Adipocyte (in vitro differentiated cells): ENCODE data around the gene FAHD1.
A peak's percentile ranks its signal among the peaks of the same experiment; 100 is the strongest.

Experiments
- DNase-seq: peaks from one replicate; pipeline ENCODE4 v3.0.0-alpha.2; 2015; ENCODE audit warnings: low read depth
- H3K27me3 ChIP-seq: replicated peaks from 2 replicates; pipeline ENCODE4 v1.7.0; 2013; ENCODE audit warnings: mild to moderate bottlenecking, low read length, moderate library complexity; ENCODE audit not compliant: control insufficient read depth, insufficient read depth
- H3K36me3 ChIP-seq: 2 replicates; pipeline ENCODE4 v1.7.0; 2013; ENCODE audit warnings: low read length, mild to moderate bottlenecking, moderate library complexity; ENCODE audit not compliant: control insufficient read depth, insufficient read depth, severe bottlenecking
- H3K4me1 ChIP-seq: 2 replicates; pipeline ENCODE4 v1.7.0; 2013; ENCODE audit warnings: mild to moderate bottlenecking, low read length, moderate library complexity; ENCODE audit not compliant: control insufficient read depth, insufficient read depth
- H3K4me3 ChIP-seq: 2 replicates; pipeline ENCODE4 v1.7.0; 2013; ENCODE audit warnings: mild to moderate bottlenecking, low read length, moderate library complexity
- H3K9ac ChIP-seq: 2 replicates; pipeline ENCODE4 v1.7.0; 2013; ENCODE audit warnings: mild to moderate bottlenecking, low read length, moderate library complexity
- H3K9me3 ChIP-seq: 2 replicates; pipeline ENCODE4 v1.7.0; 2013; ENCODE audit warnings: mild to moderate bottlenecking, low read length, moderate library complexity; ENCODE audit not compliant: control insufficient read depth

The FAHD1 gene

DNA sequence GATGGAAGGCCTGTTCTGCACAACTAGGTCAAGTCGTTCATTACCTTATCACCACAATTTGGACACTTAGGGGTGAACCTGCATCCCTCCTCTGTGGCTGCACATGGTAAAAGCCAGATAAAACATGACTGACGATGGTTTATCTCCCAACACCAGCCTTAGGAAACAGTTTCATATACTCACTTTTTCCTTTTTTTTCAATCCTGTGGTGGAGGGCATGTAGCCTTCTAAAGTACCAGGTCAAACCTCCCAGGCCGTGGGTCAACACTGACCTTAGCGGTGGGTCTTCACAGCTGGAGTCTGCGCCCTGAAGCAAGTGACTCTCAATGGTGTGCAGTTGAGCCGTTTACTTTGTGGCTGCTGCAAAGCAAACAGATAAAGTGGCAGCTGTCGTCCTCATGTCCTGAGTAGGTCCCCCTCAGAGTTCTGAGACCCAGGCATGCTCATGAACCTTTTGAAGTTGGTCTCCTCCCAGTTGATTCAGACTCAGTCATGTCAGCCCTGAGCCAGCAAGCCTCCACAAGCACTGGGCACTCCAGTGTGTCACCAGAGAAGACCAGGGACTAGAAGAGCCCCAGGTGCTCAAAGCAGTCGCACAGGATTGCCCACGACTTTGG, 5.9 kb downstream of the FAHD1 start:
- Histone ChIP-seq H3K9ac (no peak overlapping the region), H3K27me3 (no peaks in the 10 kb centered on the region), H3K36me3 (peaks cover 4% of the 10 kb centered on the region), H3K4me1 (peaks cover 16% of the 10 kb centered on the region), H3K9me3 (no peaks in the 10 kb centered on the region), H3K4me3 (no peak overlapping the region)
- DNase-seq: no peak

DNA sequence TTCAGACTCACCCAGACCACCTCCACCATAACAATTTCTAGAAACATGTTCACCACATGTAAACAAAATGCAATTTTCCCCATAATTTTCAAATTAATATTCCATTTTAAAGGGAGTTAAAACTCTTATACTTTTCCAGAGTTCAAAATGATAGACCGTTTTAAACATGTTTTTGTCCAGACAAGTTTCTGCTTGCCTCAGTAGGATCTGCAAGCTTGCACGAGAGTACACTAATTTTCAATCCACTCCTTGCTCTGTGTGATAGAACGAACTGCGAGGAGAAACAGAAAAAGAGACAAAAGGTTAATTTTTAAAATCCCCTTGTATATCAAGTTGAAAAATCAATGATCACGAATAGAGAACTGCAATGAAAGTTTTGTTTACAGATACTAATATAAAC, 7.1 kb downstream of the FAHD1 start:
- no peaks in the 10 kb centered on the region for H3K27me3 ChIP-seq
- H3K4me1 ChIP-seq: peaks cover 7% of the 10 kb centered on the region
- H3K9ac ChIP-seq: no peak overlapping the region
- no peak for DNase-seq
- no peak overlapping the region for H3K4me3 ChIP-seq
- H3K9me3 ChIP-seq: no peaks in the 10 kb centered on the region
- peaks cover 4% of the 10 kb centered on the region for H3K36me3 ChIP-seq

DNA sequence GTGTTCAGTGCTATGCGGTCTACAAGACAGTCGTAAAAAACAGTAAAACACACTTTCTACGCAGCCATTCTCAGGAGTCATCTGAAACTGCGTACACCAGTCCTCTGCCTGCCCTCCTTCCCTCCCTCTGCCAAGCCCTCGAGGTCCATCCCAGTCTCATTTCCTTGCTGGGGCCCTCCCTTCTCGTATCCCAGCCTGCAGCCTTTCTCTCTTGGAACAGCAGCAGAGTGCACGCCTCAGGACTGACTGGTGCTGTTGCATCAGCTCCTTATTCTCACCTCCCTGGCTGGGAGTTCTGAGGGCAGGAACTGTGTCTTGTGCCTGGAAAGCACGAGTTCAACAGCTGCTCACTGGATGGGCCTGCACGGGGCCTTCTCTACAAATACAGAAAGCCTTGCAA, 12.5 kb downstream of the FAHD1 start:
- DNase-seq: peak; percentile 80
- Histone ChIP-seq H3K4me1 (peaks cover 7% of the 10 kb centered on the region), H3K36me3 (no peaks in the 10 kb centered on the region), H3K9ac (peak overlapping the region; percentile 30), H3K4me3 (no peak overlapping the region), H3K9me3 (no peaks in the 10 kb centered on the region), H3K27me3 (no peaks in the 10 kb centered on the region)

DNA sequence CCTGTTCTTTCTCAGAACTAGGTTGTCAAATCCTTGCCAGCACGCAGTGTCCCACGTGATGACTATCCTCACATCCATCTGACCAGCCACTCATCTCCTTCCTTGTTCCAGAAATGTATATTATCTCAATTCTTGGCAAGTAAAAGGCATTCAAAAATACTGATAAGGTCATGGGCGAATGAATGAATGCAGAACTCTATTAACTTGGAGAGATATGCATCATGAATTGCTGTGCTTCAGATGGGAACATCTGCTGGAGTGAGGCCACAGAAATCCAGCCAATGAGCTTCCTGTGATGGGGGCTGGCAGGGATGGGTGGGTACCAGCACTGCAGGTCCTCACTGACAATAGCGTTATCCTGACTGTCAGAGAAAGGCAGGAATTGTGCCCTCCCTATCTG, 19.0 kb downstream of the FAHD1 start:
- Histone ChIP-seq H3K36me3 (no peaks in the 10 kb centered on the region), H3K9me3 (no peaks in the 10 kb centered on the region), H3K4me3 (no peak overlapping the region), H3K9ac (no peak overlapping the region), H3K4me1 (no peaks in the 10 kb centered on the region), H3K27me3 (peaks cover 5% of the 10 kb centered on the region)
- DNase-seq: no peak

DNA sequence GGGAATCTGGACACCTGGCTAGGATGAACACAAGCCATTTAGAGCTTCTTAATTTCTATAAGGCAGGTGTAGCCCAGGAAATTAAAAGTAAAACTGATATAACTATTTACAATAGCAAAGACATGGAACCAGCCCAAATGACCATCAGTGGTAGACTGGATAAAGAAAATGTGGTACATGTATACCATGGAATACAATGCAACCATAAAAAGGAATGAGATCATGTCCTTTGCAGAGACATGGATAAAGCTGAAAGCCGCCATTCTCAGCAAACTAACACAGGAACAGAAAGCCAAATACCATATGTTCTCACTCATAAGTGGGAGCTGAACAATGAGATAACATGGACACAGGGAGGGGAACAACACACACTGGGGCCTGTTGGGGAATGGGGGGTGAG, 19.4 kb downstream of the FAHD1 start:
- Histone ChIP-seq H3K4me3 (no peak overlapping the region), H3K27me3 (peaks cover 9% of the 10 kb centered on the region), H3K36me3 (no peaks in the 10 kb centered on the region), H3K9me3 (no peaks in the 10 kb centered on the region), H3K9ac (no peak overlapping the region), H3K4me1 (no peaks in the 10 kb centered on the region)
- DNase-seq: no peak

DNA sequence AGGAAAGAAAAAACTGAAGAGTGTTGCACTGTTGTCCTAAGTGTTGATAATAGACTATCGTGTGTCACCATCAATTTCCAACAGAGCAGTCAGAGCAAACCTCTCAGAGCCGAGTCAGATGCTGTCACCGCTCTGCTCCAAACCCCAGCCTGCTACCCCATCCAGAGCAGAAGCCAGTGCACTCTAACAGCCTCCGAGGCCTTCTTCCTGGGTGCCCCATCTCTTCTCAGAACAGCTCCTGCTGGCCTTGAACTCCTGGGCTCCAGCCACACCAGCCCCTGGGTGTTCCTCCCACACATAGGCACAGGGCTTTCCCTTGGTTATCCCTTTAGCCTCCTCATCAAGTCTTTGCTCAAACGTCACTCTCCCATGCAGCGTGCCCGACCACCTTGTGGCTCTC, 24.0 kb downstream of the FAHD1 start:
- H3K36me3 ChIP-seq: no peaks in the 10 kb centered on the region
- no peaks in the 10 kb centered on the region for H3K4me1 ChIP-seq
- H3K9me3 ChIP-seq: no peaks in the 10 kb centered on the region
- no peak overlapping the region for H3K4me3 ChIP-seq
- peaks cover 38% of the 10 kb centered on the region for H3K27me3 ChIP-seq
- no peak overlapping the region for H3K9ac ChIP-seq
- no peak for DNase-seq

DNA sequence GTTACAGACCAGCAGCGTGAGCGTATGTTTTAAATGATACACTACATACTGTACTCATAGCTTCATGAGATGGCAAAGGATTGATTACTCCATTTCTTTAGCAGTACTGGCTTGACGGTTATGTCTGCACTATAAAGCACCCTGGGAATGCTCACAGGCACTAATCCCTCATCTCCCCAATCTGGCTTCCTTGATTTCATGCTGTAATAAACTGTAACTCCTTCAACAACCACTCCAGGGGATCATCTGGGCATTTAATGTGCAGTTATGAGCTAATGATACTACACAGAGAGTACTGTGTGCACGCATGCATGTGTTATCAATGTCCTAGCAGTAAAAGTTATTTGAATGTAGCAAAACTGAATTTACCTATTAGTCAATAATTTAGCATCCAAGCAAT, 24.8 kb downstream of the FAHD1 start:
- Histone ChIP-seq H3K9me3 (no peaks in the 10 kb centered on the region), H3K27me3 (peaks cover 39% of the 10 kb centered on the region), H3K4me1 (no peaks in the 10 kb centered on the region), H3K9ac (no peak overlapping the region), H3K4me3 (no peak overlapping the region), H3K36me3 (no peaks in the 10 kb centered on the region)
- no peak for DNase-seq

DNA sequence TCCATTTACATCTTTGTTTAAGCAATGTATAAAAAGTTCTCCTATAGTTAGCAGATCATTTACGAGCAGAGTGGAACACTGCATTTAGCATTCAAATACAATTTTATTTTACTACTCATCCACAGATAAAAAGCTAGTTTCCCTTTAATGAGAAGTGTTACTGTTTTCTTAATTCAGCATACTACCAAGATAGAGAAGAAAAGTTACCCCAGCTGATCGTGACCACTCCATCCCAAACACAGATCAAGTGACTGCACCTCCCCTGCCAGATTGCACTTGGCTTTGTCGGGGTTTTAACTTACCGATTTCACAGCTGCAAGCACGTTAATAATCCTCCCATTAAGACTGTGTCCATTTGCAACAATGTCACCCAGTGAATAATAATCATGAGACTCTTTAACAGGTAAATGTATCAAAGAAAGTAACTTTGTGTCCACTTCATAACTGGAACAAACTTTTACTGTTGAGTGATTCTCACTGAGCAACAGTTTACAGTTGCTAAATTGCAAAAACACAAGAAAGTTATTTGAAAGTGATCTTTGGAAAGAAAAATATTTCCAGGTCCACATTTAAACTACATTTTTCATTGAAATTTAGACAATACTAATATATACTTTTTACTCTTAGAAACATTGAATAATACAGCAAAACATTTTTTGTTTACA, 30.6 kb downstream of the FAHD1 start:
- Histone ChIP-seq H3K4me1 (no peaks in the 10 kb centered on the region), H3K4me3 (no peak overlapping the region), H3K36me3 (no peaks in the 10 kb centered on the region), H3K9ac (no peak overlapping the region), H3K27me3 (peaks cover 70% of the 10 kb centered on the region), H3K9me3 (no peaks in the 10 kb centered on the region)
- DNase-seq: no peak

DNA sequence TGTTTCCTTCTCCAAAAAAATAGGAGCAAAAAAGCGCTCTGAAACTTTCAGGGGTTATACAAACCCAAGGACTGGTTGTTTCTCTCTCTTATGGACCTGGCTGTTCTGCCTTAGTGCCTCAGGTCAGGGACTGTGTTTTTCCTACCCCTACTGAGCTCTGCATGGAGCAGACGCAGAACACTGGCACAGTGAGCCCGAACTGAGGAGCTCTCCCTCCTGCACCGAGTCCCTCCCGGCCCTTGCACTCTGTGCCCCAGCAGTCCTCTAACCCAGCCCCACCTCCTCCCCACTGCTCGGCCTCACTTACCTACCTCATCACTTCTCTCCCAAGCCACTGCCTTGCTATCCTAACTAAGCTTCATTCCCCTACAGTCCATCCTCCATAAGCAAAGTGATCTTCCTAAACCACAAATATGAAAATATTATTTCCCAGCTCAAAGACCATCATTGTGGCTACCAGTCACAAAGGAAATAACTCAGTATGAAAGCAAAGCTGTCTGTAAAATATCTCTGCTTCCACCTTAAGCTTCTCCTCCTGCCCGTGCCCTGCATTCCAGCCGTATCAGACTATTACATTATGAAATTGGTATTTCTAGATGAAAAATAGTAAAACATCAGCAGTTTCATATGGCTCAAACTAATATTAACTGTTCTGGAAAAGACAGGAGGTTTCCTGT, 31.3 kb downstream of the FAHD1 start:
- no peaks in the 10 kb centered on the region for H3K4me1 ChIP-seq
- no peak overlapping the region for H3K4me3 ChIP-seq
- H3K9ac ChIP-seq: no peak overlapping the region
- H3K9me3 ChIP-seq: no peaks in the 10 kb centered on the region
- H3K36me3 ChIP-seq: no peaks in the 10 kb centered on the region
- peaks cover 73% of the 10 kb centered on the region for H3K27me3 ChIP-seq
- DNase-seq: no peak

DNA sequence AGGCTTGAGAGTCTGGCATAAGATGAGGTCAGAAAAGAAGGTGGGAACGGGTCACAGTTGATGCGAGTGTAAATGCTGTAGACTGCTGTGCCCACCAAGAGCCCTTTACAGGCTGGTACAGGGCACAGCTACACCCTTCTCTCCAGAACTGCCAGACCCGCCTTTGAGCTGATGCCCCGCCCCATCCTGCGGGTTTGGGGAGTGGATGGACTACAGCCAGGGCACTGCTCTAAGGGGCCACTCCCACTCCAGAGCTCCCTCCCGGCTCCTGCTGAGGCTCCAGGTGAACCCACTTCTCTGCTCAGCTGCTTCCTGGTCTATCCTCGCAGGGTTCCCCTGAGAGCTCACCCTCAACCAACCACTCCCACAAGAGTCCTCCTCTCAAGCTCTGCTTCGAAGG, 32.6 kb downstream of the FAHD1 start:
- Histone ChIP-seq H3K9ac (no peak overlapping the region), H3K4me3 (no peak overlapping the region), H3K4me1 (no peaks in the 10 kb centered on the region), H3K9me3 (no peaks in the 10 kb centered on the region), H3K27me3 (peaks cover 64% of the 10 kb centered on the region), H3K36me3 (no peaks in the 10 kb centered on the region)
- no peak for DNase-seq

DNA sequence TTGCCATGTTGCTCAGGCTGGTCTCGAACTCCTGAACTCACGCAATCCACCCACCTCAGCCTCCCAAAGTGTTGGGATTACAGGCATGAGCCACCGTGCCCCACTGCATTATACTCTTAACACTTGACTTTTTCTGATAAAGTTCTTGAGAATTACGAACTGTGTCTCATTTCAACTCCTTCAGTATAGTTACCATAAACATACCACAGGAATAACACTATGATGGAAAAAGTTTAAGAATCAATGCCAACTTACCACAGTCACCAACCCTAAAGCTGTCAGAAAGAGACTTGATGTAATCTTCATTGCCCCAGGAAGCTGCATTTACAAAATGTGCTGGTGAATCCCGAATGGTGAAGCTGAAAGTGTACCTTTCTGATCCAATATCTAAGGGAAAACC, 34.7 kb downstream of the FAHD1 start:
- peaks cover 63% of the 10 kb centered on the region for H3K27me3 ChIP-seq

More for the DNA sequence above, 34.7 kb downstream of the FAHD1 start:
- no peak for DNase-seq
- Histone ChIP-seq H3K4me1 (no peaks in the 10 kb centered on the region), H3K9me3 (no peaks in the 10 kb centered on the region), H3K9ac (no peak overlapping the region), H3K36me3 (no peaks in the 10 kb centered on the region), H3K4me3 (no peak overlapping the region)
